Liver (tissue), 9 donors: ENCODE results near the gene RAMP2. TPM values are rescaled to one million over a fixed set of nuclear protein-coding genes. Genes with fewer than 3 reads are reported as not detected.

ENCODE experiments used
- DNase-seq: peaks from one replicate; pipeline ENCODE4 v3.0.0-alpha.2; 2017; ENCODE audit warnings: low spot score
- H3K27ac ChIP-seq, 2 donors: one replicate each; pipeline ENCODE4 v1.7.0; 2013; ENCODE audit warnings: inconsistent platforms in 2 of 2, low read length in 2 of 2, control low read depth in 1 of 2, low read depth in 1 of 2, mild to moderate bottlenecking in 1 of 2
- H3K27me3 ChIP-seq, 4 donors: one replicate each; pipeline versions ENCODE4 v1.6.1 to v1.7.0; 2013; ENCODE audit warnings: low read length in 3 of 4, inconsistent platforms in 1 of 4, mild to moderate bottlenecking in 1 of 4, moderate library complexity in 1 of 4; ENCODE audit not compliant: control insufficient read depth in 4 of 4, insufficient read depth in 4 of 4
- H3K36me3 ChIP-seq, 4 donors: one replicate each; pipeline versions ENCODE4 v1.6.1 to v1.7.0; 2013; ENCODE audit warnings: low read length in 3 of 4, mild to moderate bottlenecking in 3 of 4, low read depth in 1 of 4, moderate library complexity in 1 of 4; ENCODE audit not compliant: control insufficient read depth in 4 of 4, insufficient read depth in 3 of 4
- H3K4me1 ChIP-seq, 4 donors: one replicate each; pipeline versions ENCODE4 v1.6.1 to v1.7.0; 2013; ENCODE audit warnings: low read length in 3 of 4, mild to moderate bottlenecking in 3 of 4, moderate library complexity in 1 of 4; ENCODE audit not compliant: control insufficient read depth in 4 of 4, insufficient read depth in 4 of 4
- H3K4me3 ChIP-seq, 3 donors: one replicate each; pipeline versions ENCODE4 v1.6.1 to v1.7.0; 2013; ENCODE audit warnings: low read length in 3 of 3, control low read depth in 1 of 3, low read depth in 1 of 3, mild to moderate bottlenecking in 1 of 3
- H3K9ac ChIP-seq, 2 donors: one replicate each; pipeline ENCODE4 v1.7.0; 2013; ENCODE audit warnings: low read length in 2 of 2, mild to moderate bottlenecking in 2 of 2, moderate library complexity in 2 of 2, control low read depth in 1 of 2, low read depth in 1 of 2
- H3K9me3 ChIP-seq, 4 donors: one replicate each; pipeline versions ENCODE4 v1.6.1 to v1.7.0; 2013; ENCODE audit warnings: low read length in 3 of 4; ENCODE audit not compliant: control insufficient read depth in 4 of 4
- FOXA1 ChIP-seq: IDR thresholded peaks from 2 replicates; pipeline ENCODE4 v1.6.1; 2016; ENCODE audit warnings: antibody characterized with exemption
- FOXA2 ChIP-seq: IDR thresholded peaks from 2 replicates; pipeline ENCODE4 v1.6.1; 2016; ENCODE audit warnings: antibody characterized with exemption
- GABPA ChIP-seq, 2 donors: IDR thresholded peaks in 1 of 2; conservative IDR thresholded peaks in 1 of 2; 2 replicates each; pipeline ENCODE4 v1.6.1; 2016; ENCODE audit warnings: antibody characterized with exemption in 2 of 2, mild to moderate bottlenecking in 1 of 2, moderate library complexity in 1 of 2
- HNF4A ChIP-seq, 2 donors: conservative IDR thresholded peaks; 2 replicates each; pipeline ENCODE4 v1.6.1; 2016; ENCODE audit warnings: antibody characterized with exemption in 2 of 2, mild to moderate bottlenecking in 2 of 2
- JUND ChIP-seq, 2 donors: IDR thresholded peaks; 2 replicates each; pipeline ENCODE4 v1.6.1; 2016; ENCODE audit warnings: antibody characterized with exemption in 2 of 2
- SP1 ChIP-seq: IDR thresholded peaks from 2 replicates; pipeline ENCODE4 v1.6.1; 2018; ENCODE audit warnings: antibody characterized with exemption, mild to moderate bottlenecking
- TAF1 ChIP-seq: conservative IDR thresholded peaks from 2 replicates; pipeline ENCODE4 v1.6.1; 2016; ENCODE audit warnings: antibody characterized with exemption, mild to moderate bottlenecking
- YY1 ChIP-seq: IDR thresholded peaks from 2 replicates; pipeline ENCODE4 v1.6.1; 2016; ENCODE audit warnings: antibody characterized with exemption, mild to moderate bottlenecking
- WGBS: extraction: QIAGEN DNeasy Blood & Tissue Kit; methylation state at CpG from one replicate; pipeline ENCODE4 v1.1.7; 2013; 5-methylcytosine and 5-hydroxymethylcytosine counted together
- polyA plus RNA-seq, 2 donors: library from polyadenylated mRNA; stranded (reverse) in 1 of 2; unstranded in 1 of 2; fragments of 200-250 nt in 1 of 2; fragments of >200 nt in 1 of 2; fragmentation: Nextera tagmentation in 1 of 2; extraction: Ambion mirVana in 1 of 2; gene quantifications; one replicate each; pipeline versions ENCODE4 v1.2.1 to v1.2.3, GENCODE V29; 2013 to 2015
- total RNA-seq, 2 donors: library from RNA; depleted of rRNA; stranded (reverse); fragments of >200 nt; gene quantifications; one replicate each; pipeline ENCODE4 v1.2.3, GENCODE V29; 2014
- TF ChIP-seq, protein P1 (sequence below): IDR thresholded peaks from 2 replicates; pipeline ENCODE4 v1.6.1; 2016; ENCODE audit warnings: antibody characterized with exemption
- TF ChIP-seq, protein P2 (sequence below): IDR thresholded peaks from 2 replicates; pipeline ENCODE4 v1.6.1; 2016; ENCODE audit warnings: antibody characterized with exemption
- TF ChIP-seq, protein P3 (sequence below): fragments of 150-350 bp; IDR thresholded peaks from 2 replicates; pipeline ENCODE4 v1.5.1; 2017; ENCODE audit warnings: improper control_type of control experiment, low read depth, low read length; ENCODE audit not compliant: missing input control
- donor health status: healthy.
- donor health status: healthy.
- donor health status: healthy.
- donor health status: healthy.
- donor health status: healthy.

The RAMP2 gene
- total and polyA plus RNA-seq, 4 donors = 0.92 to 17.2 (median 5.1) TPM

DNA sequence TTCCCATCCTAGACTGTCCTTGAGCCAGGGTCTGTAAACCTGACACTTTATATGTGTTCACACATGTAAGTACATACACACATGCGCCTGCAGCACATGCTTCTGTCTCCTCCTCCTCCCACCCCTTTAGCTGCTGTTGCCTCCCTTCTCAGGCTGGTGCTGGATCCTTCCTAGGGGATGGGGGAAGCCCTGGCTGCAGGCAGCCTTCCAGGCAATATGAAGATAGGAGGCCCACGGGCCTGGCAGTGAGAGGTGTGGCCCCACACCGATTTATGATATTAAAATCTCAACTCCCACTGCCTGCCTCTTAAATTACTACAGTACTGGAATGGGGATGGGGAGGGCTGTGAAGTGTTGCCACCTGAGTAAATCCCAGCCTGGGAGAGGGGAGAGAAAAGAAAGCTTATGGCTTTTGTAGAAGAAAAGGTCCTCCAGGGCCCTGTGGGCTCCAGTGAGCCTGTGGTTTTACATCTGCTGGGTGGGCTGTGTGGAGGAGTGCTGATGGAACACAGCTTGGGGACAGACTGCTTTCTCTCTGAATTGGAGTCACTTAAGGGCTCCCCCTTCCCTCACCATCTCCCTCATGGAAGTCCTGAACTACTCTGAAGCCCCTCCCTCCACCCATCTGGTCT, 18.4 kb downstream of the RAMP2 start:
- H3K4me1 ChIP-seq = peaks cover 9 to 16% (median 12%) of the 10 kb centered on the region in 4 donors
- no peak for DNase-seq
- H3K36me3 ChIP-seq = peaks cover 2 to 41% (median 20%) of the 10 kb centered on the region in 4 donors
- 78% methylated on average over 3 of the region's 3 CpGs for WGBS
- H3K4me3 ChIP-seq = no peak overlapping the region
- no peaks in the 10 kb centered on the region for H3K9me3 ChIP-seq
- no peak overlapping the region for H3K27ac ChIP-seq
- no peak for TF ChIP-seq YY1
- peaks cover 0 to 6% (median 0%) of the 10 kb centered on the region in 4 donors for H3K27me3 ChIP-seq
- H3K9ac ChIP-seq = no peak overlapping the region

DNA sequence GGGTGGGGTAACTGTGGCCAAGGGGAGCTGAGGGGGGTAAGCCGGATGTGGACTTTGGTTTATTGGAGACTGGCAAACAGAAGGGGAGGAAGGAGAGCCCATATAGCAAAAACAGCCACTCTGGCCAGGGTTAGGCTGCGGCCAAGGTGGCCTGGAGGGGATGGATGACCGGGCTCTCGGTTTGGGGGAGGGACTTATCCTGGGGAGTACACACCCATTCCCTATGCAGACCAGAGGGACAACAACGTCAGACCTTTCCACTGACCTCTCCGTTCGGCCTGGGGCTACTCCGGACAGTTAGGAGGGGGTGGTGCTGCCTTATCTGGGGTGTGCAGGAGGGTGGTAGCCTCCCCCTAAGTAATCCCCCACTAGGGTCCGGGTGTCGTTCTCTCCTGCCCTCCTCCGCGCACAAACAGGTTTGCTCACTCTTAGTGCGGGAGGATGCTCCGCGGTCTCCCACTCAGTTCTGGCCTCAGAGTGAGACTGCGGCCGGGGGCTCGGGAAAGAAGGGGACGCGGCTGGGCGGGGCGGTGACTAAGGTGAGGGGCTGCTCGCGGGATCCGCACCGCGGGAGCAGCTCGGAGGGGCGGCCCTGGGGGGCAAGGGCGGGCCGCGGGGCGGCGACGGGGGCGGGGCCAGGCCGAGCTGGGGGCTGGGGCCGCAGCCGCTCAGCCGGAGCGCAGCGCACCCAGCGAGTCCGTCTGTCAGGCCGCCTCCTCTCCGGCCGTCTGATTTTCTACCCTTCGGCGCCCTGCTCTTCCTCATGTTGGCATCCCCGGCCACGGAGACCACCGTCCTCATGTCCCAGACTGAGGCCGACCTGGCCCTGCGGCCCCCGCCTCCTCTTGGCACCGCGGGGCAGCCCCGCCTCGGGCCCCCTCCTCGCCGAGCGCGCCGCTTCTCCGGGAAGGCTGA, 19.2 kb downstream of the RAMP2 start, which contains the start of gene WNK4:
WNK4 (plus strand) TSS at position 675 of the 915 bp plus-strand sequence; CDS start at position 764, 89 bp downstream.
- DNase-seq = peak; percentile 63
- Histone ChIP-seq H3K4me1 (peaks cover 8 to 16% (median 10%) of the 10 kb centered on the region in 4 donors), H3K4me3 (peak within 1 kb of the TSS in 1 of 3 donors; percentile 40), H3K27ac (no peak within 1 kb of the TSS), H3K9ac (no peak within 1 kb of the TSS), H3K9me3 (no peaks in the 10 kb centered on the region), H3K36me3 (peaks cover 2 to 40% (median 19%) of the 10 kb centered on the region in 4 donors), H3K27me3 (peaks cover 0 to 6% (median 0%) of the 10 kb centered on the region in 4 donors)
- TF ChIP-seq FOXA2 (no peak), HNF4A (conservative IDR thresholded peaks at IDR 0.05) (peak in 1 of 2 donors; percentile 20)
- 10% methylated on average over 65 of the region's 65 CpGs for WGBS

DNA sequence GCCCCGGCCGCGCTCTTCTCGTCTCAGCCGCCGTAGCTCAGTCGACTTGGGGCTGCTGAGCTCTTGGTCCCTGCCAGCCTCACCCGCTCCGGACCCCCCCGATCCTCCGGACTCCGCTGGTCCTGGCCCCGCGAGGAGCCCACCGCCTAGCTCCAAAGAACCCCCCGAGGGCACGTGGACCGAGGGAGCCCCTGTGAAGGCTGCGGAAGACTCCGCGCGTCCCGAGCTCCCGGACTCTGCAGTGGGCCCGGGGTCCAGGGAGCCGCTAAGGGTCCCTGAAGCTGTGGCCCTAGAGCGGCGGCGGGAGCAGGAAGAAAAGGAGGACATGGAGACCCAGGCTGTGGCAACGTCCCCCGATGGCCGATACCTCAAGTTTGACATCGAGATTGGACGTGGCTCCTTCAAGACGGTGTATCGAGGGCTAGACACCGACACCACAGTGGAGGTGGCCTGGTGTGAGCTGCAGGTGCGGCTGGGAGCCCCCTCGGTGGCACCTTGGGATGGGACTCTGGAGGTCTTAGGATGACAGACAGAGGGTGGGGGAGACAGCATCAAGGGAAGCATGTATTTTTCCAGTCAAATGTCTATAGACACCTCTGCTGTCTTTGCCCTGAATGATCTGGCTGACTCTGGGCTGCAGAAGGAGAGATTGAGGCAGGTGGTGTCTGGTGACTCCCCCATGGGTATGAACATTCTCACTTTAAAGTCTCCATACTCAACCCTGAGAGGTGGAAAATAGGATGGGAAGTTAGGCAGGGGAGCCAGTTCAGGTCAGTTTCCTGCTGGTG, 20.0 kb downstream of the RAMP2 start:
- Histone ChIP-seq H3K9ac (no peak overlapping the region), H3K27ac (no peak overlapping the region), H3K9me3 (no peaks in the 10 kb centered on the region), H3K4me3 (peak overlapping the region in 1 of 3 donors; percentile 40), H3K36me3 (peaks cover 2 to 31% (median 14%) of the 10 kb centered on the region in 4 donors), H3K27me3 (peaks cover 0 to 6% (median 0%) of the 10 kb centered on the region in 4 donors), H3K4me1 (peaks cover 4 to 16% (median 10%) of the 10 kb centered on the region in 4 donors)
- DNase-seq = no peak
- 5% methylated on average over 39 of the region's 39 CpGs for WGBS
- TF ChIP-seq SP1 = no peak
- TF ChIP-seq, protein P1, sequence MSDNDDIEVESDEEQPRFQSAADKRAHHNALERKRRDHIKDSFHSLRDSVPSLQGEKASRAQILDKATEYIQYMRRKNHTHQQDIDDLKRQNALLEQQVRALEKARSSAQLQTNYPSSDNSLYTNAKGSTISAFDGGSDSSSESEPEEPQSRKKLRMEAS = no peak
- TF ChIP-seq HNF4A (conservative IDR thresholded peaks at IDR 0.05) = no peak
- TF ChIP-seq, protein P2, sequence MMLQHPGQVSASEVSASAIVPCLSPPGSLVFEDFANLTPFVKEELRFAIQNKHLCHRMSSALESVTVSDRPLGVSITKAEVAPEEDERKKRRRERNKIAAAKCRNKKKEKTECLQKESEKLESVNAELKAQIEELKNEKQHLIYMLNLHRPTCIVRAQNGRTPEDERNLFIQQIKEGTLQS = no peak
- TF ChIP-seq FOXA1 = no peak
- TF ChIP-seq, protein P3, sequence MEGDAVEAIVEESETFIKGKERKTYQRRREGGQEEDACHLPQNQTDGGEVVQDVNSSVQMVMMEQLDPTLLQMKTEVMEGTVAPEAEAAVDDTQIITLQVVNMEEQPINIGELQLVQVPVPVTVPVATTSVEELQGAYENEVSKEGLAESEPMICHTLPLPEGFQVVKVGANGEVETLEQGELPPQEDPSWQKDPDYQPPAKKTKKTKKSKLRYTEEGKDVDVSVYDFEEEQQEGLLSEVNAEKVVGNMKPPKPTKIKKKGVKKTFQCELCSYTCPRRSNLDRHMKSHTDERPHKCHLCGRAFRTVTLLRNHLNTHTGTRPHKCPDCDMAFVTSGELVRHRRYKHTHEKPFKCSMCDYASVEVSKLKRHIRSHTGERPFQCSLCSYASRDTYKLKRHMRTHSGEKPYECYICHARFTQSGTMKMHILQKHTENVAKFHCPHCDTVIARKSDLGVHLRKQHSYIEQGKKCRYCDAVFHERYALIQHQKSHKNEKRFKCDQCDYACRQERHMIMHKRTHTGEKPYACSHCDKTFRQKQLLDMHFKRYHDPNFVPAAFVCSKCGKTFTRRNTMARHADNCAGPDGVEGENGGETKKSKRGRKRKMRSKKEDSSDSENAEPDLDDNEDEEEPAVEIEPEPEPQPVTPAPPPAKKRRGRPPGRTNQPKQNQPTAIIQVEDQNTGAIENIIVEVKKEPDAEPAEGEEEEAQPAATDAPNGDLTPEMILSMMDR = no peak
- no peak for TF ChIP-seq GABPA (IDR thresholded peaks at IDR 0.05 in 1 of 2, conservative IDR thresholded peaks at IDR 0.05 in 1 of 2)
- TF ChIP-seq TAF1 = no peak
- no peak for TF ChIP-seq JUND (IDR thresholded peaks at IDR 0.05)
